K562 (cell line): ENCODE measurements around the gene SUFU. TPM values are rescaled to one million over a fixed set of nuclear protein-coding genes. Genes with fewer than 3 reads are reported as not detected.

Source experiments
- ATAC-seq: fragments of 200-7000 bp; cut with Tn5 transposase; 3 replicates; pipeline ENCODE4 v1.9.1; 2020; ENCODE audit warnings: moderate library complexity
- BruUV-seq: library from RNA; stranded (reverse); fragments of 400-500 nt; replicated peaks from 2 replicates; lab custom pipeline; 2021; lab: Mats Ljungman, UMichigan
- CTCF ChIA-PET: fragments of 300-600 bp; formaldehyde crosslinking; extraction: SDS; loops from one replicate; lab custom pipeline; 2021; ENCODE audit warnings: low intra/inter-chr PET ratio; lab: Yijun Ruan, JAX
- POLR2A ChIA-PET: fragments of 300-600, 350-650 bp; sonication (Branson Sonifier 250); formaldehyde crosslinking; extraction: SDS; loops from one replicate; lab custom pipeline; 2021; ENCODE audit warnings: antibody characterized with exemption, inconsistent platforms; lab: Yijun Ruan, JAX
- DNase-seq, 4 experiments: peaks; one replicate each; pipeline versions ENCODE4 v3.0.0 to v3.0.0-alpha.2; 2011 to 2018; ENCODE audit warnings: low spot score in 3 of 4, mixed read lengths in 3 of 4; ENCODE audit errors: extremely low read depth in 1 of 4
- FAIRE-seq: peaks from 2 replicates; lab custom pipeline; 2011; peaks lifted over from hg19 to GRCh38; lab: Jason Lieb, UNC
- H2AFZ ChIP-seq: 2 replicates; pipeline ENCODE4 v1.6.0; 2011; ENCODE audit warnings: low read depth, low read length, control low read depth, inconsistent platforms
- H3K27ac ChIP-seq: fragments of 200-600 bp; 3 replicates; pipeline ENCODE4 v1.8.0; 2011; ENCODE audit warnings: low read depth, mild to moderate bottlenecking, control low read depth, inconsistent platforms, low read length, moderate library complexity, mixed read lengths; ENCODE audit errors: extremely low read depth
- H3K27me3 ChIP-seq, 2 experiments: fragments of 300-600 bp in 1 of 2; 2 replicates in 1 of 2; 3 replicates in 1 of 2; pipeline versions ENCODE4 v1.6.0 to v1.8.0; 2011; ENCODE audit warnings: inconsistent platforms in 2 of 2, low read length in 2 of 2, mild to moderate bottlenecking in 1 of 2, mixed read lengths in 1 of 2, moderate library complexity in 1 of 2; ENCODE audit not compliant: control insufficient read depth in 2 of 2, insufficient read depth in 2 of 2
- H3K36me3 ChIP-seq: fragments of 300-600 bp; 3 replicates; pipeline ENCODE4 v1.8.0; 2011; ENCODE audit warnings: mild to moderate bottlenecking, low read length, inconsistent platforms; ENCODE audit not compliant: control insufficient read depth, insufficient read depth
- H3K4me1 ChIP-seq, 2 experiments: fragments of 200-600 bp in 1 of 2; replicated peaks in 1 of 2; 2 replicates in 1 of 2; 3 replicates in 1 of 2; pipeline versions ENCODE4 v1.5.1 to v1.8.0; 2011; ENCODE audit warnings: inconsistent platforms in 2 of 2, low read length in 2 of 2, mild to moderate bottlenecking in 1 of 2, mixed read lengths in 1 of 2, moderate library complexity in 1 of 2; ENCODE audit not compliant: control insufficient read depth in 2 of 2, insufficient read depth in 2 of 2
- H3K4me2 ChIP-seq: 2 replicates; pipeline ENCODE4 v1.6.1; 2011; ENCODE audit warnings: low read length, control low read depth, inconsistent platforms, mixed read lengths; ENCODE audit not compliant: insufficient read depth
- H3K4me3 ChIP-seq: fragments of 200-600 bp; sonication (generic), shearing (Covaris generic); 2 replicates; pipeline ENCODE4 v1.5.1; 2016; ENCODE audit warnings: control low read depth, inconsistent platforms
- H3K79me2 ChIP-seq: fragments of 200-600 bp; 3 replicates; pipeline ENCODE4 v1.8.0; 2011; ENCODE audit warnings: low read length, inconsistent platforms; ENCODE audit not compliant: control insufficient read depth, insufficient read depth
- H3K9ac ChIP-seq, 2 experiments: 2 replicates each; pipeline versions ENCODE4 v1.6.0 to v1.6.1; 2011; ENCODE audit warnings: low read depth in 2 of 2, low read length in 2 of 2, control low read depth in 1 of 2, inconsistent platforms in 1 of 2, mild to moderate bottlenecking in 1 of 2, mixed read lengths in 1 of 2; ENCODE audit not compliant: insufficient read depth in 1 of 2
- H3K9me1 ChIP-seq: one replicate; pipeline ENCODE4 v1.6.0; 2011; ENCODE audit warnings: inconsistent platforms, mild to moderate bottlenecking, low read length, moderate library complexity; ENCODE audit not compliant: control insufficient read depth, insufficient read depth
- H3K9me3 ChIP-seq: replicated peaks from 2 replicates; pipeline ENCODE4 v1.5.1; 2011; ENCODE audit warnings: low read depth, low read length, inconsistent platforms; ENCODE audit not compliant: control insufficient read depth, insufficient read depth
- H4K20me1 ChIP-seq: replicated peaks from 2 replicates; pipeline ENCODE4 v1.6.1; 2011; ENCODE audit warnings: low read length, inconsistent platforms, mixed read lengths; ENCODE audit not compliant: control insufficient read depth, insufficient read depth
- ELF4 ChIP-seq: fragments of 450-650 bp; formaldehyde crosslinking; IDR thresholded peaks from 2 replicates; pipeline ENCODE4 v1.4.0; 2022; ENCODE audit warnings: missing genetic modification characterization
- NCOA4 ChIP-seq: fragments of 450-650 bp; IDR thresholded peaks from 2 replicates; pipeline ENCODE4 v1.6.1; 2018; ENCODE audit warnings: mild to moderate bottlenecking; ENCODE audit not compliant: partially characterized antibody
- NR4A1 ChIP-seq, 2 experiments: fragments of 250-450 bp in 1 of 2; fragments of 450-650 bp in 1 of 2; sonication (Bioruptor Pico) in 1 of 2; IDR thresholded peaks; 2 replicates each; pipeline versions ENCODE4 v1.4.0 to v1.6.1; 2016 to 2020; ENCODE audit warnings: mild to moderate bottlenecking in 2 of 2, missing compliant biosample characterization in 1 of 2, missing genetic modification characterization in 1 of 2, moderate library complexity in 1 of 2
- TAF1 ChIP-seq: IDR thresholded peaks from 2 replicates; pipeline ENCODE4 v1.6.1; 2011; ENCODE audit warnings: mild to moderate bottlenecking, low read length, moderate library complexity; ENCODE audit not compliant: insufficient read depth, control insufficient read depth, severe bottlenecking; ENCODE audit errors: extremely low read depth
- ZNF217 ChIP-seq: sonication (generic); formaldehyde crosslinking; IDR thresholded peaks from 2 replicates; pipeline ENCODE4 v1.8.0; 2022; ENCODE audit warnings: mild to moderate bottlenecking, missing genetic modification reagents
- in situ Hi-C: fragments of 300-500 bp; cut with MboI; formaldehyde crosslinking; loops from 4 replicates; pipeline ENCODE4 v1.15.0; 2018; ENCODE audit warnings: inconsistent platforms, mixed read lengths
- intact Hi-C: fragments of 100-400 bp; cut with micrococcal nuclease; formaldehyde crosslinking; loops from 2 replicates; pipeline ENCODE4 v1.14.2; 2022
- polyA plus RNA-seq, 8 experiments: library from polyadenylated mRNA; depleted of rRNA in 4 of 8; stranded (reverse) in 5 of 8; unstranded in 3 of 8; fragments of >200 nt; fragmentation: Nextera tagmentation in 2 of 8; fragmentation: Illumina TruSeq in 1 of 8; extraction: Ambion mirVana in 2 of 8; extraction: Trizol in 1 of 8; gene quantifications; 2 replicates each; pipeline versions ENCODE4 v1.2.1 to v1.2.3, GENCODE V29; 2011 to 2014; ENCODE audit warnings: inconsistent platforms in 1 of 8, missing spikeins in 1 of 8
- total RNA-seq, 7 experiments: library from RNA; depleted of rRNA in 6 of 7; stranded (reverse); fragments of >200 nt in 6 of 7; fragmentation: Illumina TruSeq in 2 of 7; extraction: Trizol in 2 of 7; gene quantifications; 2 replicates each; pipeline versions ENCODE4 v1.2.1 to v1.2.3, GENCODE V29; 2011 to 2021; ENCODE audit warnings: low replicate concordance in 1 of 7
- TF ChIP-seq, protein P1 (sequence below): fragments of 250-450 bp; sonication (Bioruptor Pico); IDR thresholded peaks from 2 replicates; pipeline ENCODE4 v1.4.0; 2020; ENCODE audit warnings: mild to moderate bottlenecking, moderate library complexity, borderline replicate concordance
- TF ChIP-seq, protein P2 (sequence below): fragments of 150-350 bp; conservative IDR thresholded peaks from 2 replicates; pipeline ENCODE4 v1.6.1; 2014; ENCODE audit warnings: low read length

Gene SUFU
- total and polyA plus RNA-seq, 9 of the 15 experiments (the other 6 are each of a cell fraction or from before 2014, with no cell fraction given): 0.59 to 6.3 (median 0.82) TPM

DNA sequence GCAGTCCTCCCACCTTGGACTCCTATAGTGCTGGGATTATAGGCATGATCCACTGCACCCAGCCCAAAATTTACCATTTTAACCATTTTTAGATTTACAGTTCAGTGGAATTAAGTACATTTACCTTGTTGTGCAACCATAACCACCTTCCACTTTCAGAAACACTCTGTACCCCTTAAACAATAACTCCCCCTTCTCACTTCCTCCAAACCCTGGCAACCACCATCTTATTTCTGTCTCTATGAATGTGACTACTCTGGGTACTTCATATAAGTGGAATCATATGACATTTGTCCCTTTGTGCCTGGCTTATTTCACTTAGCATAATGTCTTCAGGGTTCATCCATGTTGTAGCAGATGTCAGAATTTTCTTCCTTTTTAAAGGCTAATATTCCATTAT is 33.6 kb downstream of the SUFU start:
- Histone ChIP-seq H3K4me2 (no peak overlapping the region), H3K4me3 (no peak overlapping the region), H3K27ac (no peak overlapping the region), H3K9me1 (no peaks in the 10 kb centered on the region), H4K20me1 (no peaks in the 10 kb centered on the region), H3K79me2 (no peaks in the 10 kb centered on the region), H2AFZ (no peak overlapping the region), H3K4me1 (no peaks in the 10 kb centered on the region; a peak in 1 of 5 replicates), H3K36me3 (no peaks in the 10 kb centered on the region), H3K9ac (no peak overlapping the region), H3K9me3 (no peaks in the 10 kb centered on the region), H3K27me3 (no peaks in the 10 kb centered on the region)
- DNase-seq: no peak
- no peak for ATAC-seq
- CTCF ChIA-PET: no interaction called here
- FAIRE-seq: no peak
- in situ Hi-C loops: no loop called here
- intact Hi-C loops: no loop called here
- POLR2A ChIA-PET: no interaction called here
- TF ChIP-seq, protein P1, sequence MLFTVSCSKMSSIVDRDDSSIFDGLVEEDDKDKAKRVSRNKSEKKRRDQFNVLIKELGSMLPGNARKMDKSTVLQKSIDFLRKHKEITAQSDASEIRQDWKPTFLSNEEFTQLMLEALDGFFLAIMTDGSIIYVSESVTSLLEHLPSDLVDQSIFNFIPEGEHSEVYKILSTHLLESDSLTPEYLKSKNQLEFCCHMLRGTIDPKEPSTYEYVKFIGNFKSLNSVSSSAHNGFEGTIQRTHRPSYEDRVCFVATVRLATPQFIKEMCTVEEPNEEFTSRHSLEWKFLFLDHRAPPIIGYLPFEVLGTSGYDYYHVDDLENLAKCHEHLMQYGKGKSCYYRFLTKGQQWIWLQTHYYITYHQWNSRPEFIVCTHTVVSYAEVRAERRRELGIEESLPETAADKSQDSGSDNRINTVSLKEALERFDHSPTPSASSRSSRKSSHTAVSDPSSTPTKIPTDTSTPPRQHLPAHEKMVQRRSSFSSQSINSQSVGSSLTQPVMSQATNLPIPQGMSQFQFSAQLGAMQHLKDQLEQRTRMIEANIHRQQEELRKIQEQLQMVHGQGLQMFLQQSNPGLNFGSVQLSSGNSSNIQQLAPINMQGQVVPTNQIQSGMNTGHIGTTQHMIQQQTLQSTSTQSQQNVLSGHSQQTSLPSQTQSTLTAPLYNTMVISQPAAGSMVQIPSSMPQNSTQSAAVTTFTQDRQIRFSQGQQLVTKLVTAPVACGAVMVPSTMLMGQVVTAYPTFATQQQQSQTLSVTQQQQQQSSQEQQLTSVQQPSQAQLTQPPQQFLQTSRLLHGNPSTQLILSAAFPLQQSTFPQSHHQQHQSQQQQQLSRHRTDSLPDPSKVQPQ: no peak
- TF ChIP-seq, protein P2, sequence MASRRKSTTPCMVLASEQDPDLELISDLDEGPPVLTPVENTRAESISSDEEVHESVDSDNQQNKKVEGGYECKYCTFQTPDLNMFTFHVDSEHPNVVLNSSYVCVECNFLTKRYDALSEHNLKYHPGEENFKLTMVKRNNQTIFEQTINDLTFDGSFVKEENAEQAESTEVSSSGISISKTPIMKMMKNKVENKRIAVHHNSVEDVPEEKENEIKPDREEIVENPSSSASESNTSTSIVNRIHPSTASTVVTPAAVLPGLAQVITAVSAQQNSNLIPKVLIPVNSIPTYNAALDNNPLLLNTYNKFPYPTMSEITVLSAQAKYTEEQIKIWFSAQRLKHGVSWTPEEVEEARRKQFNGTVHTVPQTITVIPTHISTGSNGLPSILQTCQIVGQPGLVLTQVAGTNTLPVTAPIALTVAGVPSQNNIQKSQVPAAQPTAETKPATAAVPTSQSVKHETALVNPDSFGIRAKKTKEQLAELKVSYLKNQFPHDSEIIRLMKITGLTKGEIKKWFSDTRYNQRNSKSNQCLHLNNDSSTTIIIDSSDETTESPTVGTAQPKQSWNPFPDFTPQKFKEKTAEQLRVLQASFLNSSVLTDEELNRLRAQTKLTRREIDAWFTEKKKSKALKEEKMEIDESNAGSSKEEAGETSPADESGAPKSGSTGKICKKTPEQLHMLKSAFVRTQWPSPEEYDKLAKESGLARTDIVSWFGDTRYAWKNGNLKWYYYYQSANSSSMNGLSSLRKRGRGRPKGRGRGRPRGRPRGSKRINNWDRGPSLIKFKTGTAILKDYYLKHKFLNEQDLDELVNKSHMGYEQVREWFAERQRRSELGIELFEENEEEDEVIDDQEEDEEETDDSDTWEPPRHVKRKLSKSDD: no peak
- TF ChIP-seq NCOA4 (no peak), NR4A1 (CRISPR knock-in tag; IDR thresholded peaks at IDR 0.05) (no peak), NR4A1 (tag; IDR thresholded peaks at IDR 0.05) (no peak), TAF1 (no peak), ZNF217 (no peak), ELF4 (CRISPR knock-in tag) (no peak)
- no TSS peak for BruUV-seq
